Left lung (tissue), 10 donors: ENCODE data around the gene ZNF827. TPM values are rescaled to one million over a fixed set of nuclear protein-coding genes. Genes with fewer than 3 reads are reported as not detected.

Experiments
- ATAC-seq: fragments of 200-7000 bp; cut with Tn5 transposase; one replicate; pipeline ENCODE4 v1.9.1; 2020; ENCODE audit warnings: moderate library complexity
- DNase-seq, 4 donors: peaks; one replicate each; pipeline ENCODE4 v3.0.0-alpha.2; 2013 to 2020
- H3K27ac ChIP-seq, 2 donors: fragments of 200-600 bp; sonication (generic) in 1 of 2; one replicate each; pipeline versions ENCODE4 v1.5.0 to v1.8.0; 2020 to 2021
- H3K27me3 ChIP-seq, 2 donors: fragments of 200-600 bp; sonication (generic) in 1 of 2; one replicate each; pipeline versions ENCODE4 v1.5.0 to v1.8.0; 2020 to 2021
- H3K36me3 ChIP-seq, 2 donors: fragments of 200-600 bp; sonication (generic) in 1 of 2; one replicate each; pipeline versions ENCODE4 v1.5.0 to v1.8.0; 2020 to 2021
- H3K4me1 ChIP-seq, 2 donors: fragments of 200-600 bp; one replicate each; pipeline ENCODE4 v1.8.0; 2021
- H3K4me3 ChIP-seq, 2 donors: fragments of 200-600 bp; sonication (generic) in 1 of 2; one replicate each; pipeline versions ENCODE4 v1.5.0 to v1.8.0; 2020 to 2021; ENCODE audit warnings: mild to moderate bottlenecking in 1 of 2
- H3K9me3 ChIP-seq, 2 donors: fragments of 200-600 bp; sonication (generic) in 1 of 2; one replicate each; pipeline versions ENCODE4 v1.5.0 to v1.8.0; 2020 to 2021
- CTCF ChIP-seq, 2 donors: fragments of 200-600 bp; sonication (generic) in 1 of 2; IDR thresholded peaks; one replicate each; pipeline versions ENCODE4 v1.5.0 to v1.8.0; 2021; ENCODE audit warnings: antibody characterized with exemption in 2 of 2
- intact Hi-C, 2 donors: fragments of 100-400 bp; cut with DNase I; formaldehyde crosslinking; loops; one replicate each; pipeline versions ENCODE4 v1.11.2 to v1.14.2; 2022
- polyA plus RNA-seq, 6 donors: library from polyadenylated mRNA; unstranded; fragments of 120-200 nt; gene quantifications; one replicate each; pipeline ENCODE4 v1.2.1, GENCODE V29; 2013; ENCODE audit not compliant: insufficient read length in 6 of 6
- total RNA-seq, 2 donors: library from RNA; stranded (reverse); fragmentation: NEBNext Ultra II Directional; extraction: Animal tissue kit (Norgen Biotek cat#: 25700); gene quantifications; one replicate each; pipeline ENCODE4 v1.2.1, GENCODE V29; 2021
- donor health status: DM: no; HTN: yes; CAD: no.
- donor health status: DM: no; HTN: no; CAD: no.

The ZNF827 gene
- total and polyA plus RNA-seq, 8 donors: 9.2 to 35.7 (median 32.7) TPM

GRCh38 chr4:145976680-145977079 lies 38.1 kb upstream of the ZNF827 start:
- no peak for TF ChIP-seq CTCF (IDR thresholded peaks at IDR 0.05)
- Histone ChIP-seq H3K36me3 (no peaks in the 10 kb centered on the region), H3K4me3 (no peak overlapping the region), H3K9me3 (no peaks in the 10 kb centered on the region), H3K4me1 (no peaks in the 10 kb centered on the region), H3K27ac (no peak overlapping the region), H3K27me3 (no peaks in the 10 kb centered on the region)
- no peak for DNase-seq
- no peak for ATAC-seq
- intact Hi-C loops: no loop called here

GRCh38 chr4:145960012-145960411 lies 21.4 kb upstream of the ZNF827 start:
- Histone ChIP-seq H3K36me3 (no peaks in the 10 kb centered on the region), H3K27me3 (no peaks in the 10 kb centered on the region), H3K4me3 (no peak overlapping the region), H3K27ac (no peak overlapping the region), H3K4me1 (no peaks in the 10 kb centered on the region), H3K9me3 (peaks cover 0 to 7% of the 10 kb centered on the region in 2 donors)
- DNase-seq (no peak), ATAC-seq (no peak)
- intact Hi-C loops: no loop called here
- no peak for TF ChIP-seq CTCF (IDR thresholded peaks at IDR 0.05)

- ATAC-seq (no peak), DNase-seq (no peak)
- no peaks in the 10 kb centered on the region for H3K36me3 ChIP-seq
- no peaks in the 10 kb centered on the region for H3K27me3 ChIP-seq
- no peak overlapping the region for H3K4me3 ChIP-seq
- intact Hi-C loops: no loop called here
- H3K27ac ChIP-seq: no peak overlapping the region
- H3K9me3 ChIP-seq: no peaks in the 10 kb centered on the region
- TF ChIP-seq CTCF (IDR thresholded peaks at IDR 0.05): no peak
- no peaks in the 10 kb centered on the region for H3K4me1 ChIP-seq
Observed at GRCh38 chr4:145957302-145957701, 18.7 kb upstream of the ZNF827 start.

- TF ChIP-seq CTCF (IDR thresholded peaks at IDR 0.05): peak; percentile 53 to 73
- DNase-seq: peak in 1 of 4 donors; percentile 27
- Histone ChIP-seq H3K36me3 (no peaks in the 10 kb centered on the region), H3K4me1 (no peaks in the 10 kb centered on the region), H3K27me3 (no peaks in the 10 kb centered on the region), H3K4me3 (no peak overlapping the region), H3K9me3 (no peaks in the 10 kb centered on the region), H3K27ac (no peak overlapping the region)
- intact Hi-C loops: no loop called here
- ATAC-seq: peak; percentile 68
Observed at GRCh38 chr4:145956288-145956890, 17.8 kb upstream of the ZNF827 start.

- Histone ChIP-seq H3K36me3 (no peaks in the 10 kb centered on the region), H3K4me3 (no peak overlapping the region), H3K27ac (no peak overlapping the region), H3K9me3 (no peaks in the 10 kb centered on the region), H3K27me3 (no peaks in the 10 kb centered on the region), H3K4me1 (no peaks in the 10 kb centered on the region)
- no peak for TF ChIP-seq CTCF (IDR thresholded peaks at IDR 0.05)
- ATAC-seq (no peak), DNase-seq (no peak)
- intact Hi-C loops: no loop called here
Observed at GRCh38 chr4:145954924-145955339, 16.3 kb upstream of the ZNF827 start.
